Parathyroid adenoma (tissue), 2 donors: ENCODE data around the gene GNPAT.

Experiments
- H2AFZ ChIP-seq: fragments of 300-600 bp; sonication (generic); one replicate; pipeline ENCODE4 v1.7.0; 2017; ENCODE audit warnings: antibody characterized with exemption, mild to moderate bottlenecking
- H3K27ac ChIP-seq: fragments of 300-600 bp; sonication (generic); one replicate; pipeline ENCODE4 v1.7.0; 2017
- H3K27me3 ChIP-seq: fragments of 300-600 bp; sonication (generic); one replicate; pipeline ENCODE4 v1.7.0; 2017; ENCODE audit warnings: low read length; ENCODE audit not compliant: control insufficient read depth, insufficient read depth
- H3K36me3 ChIP-seq: fragments of 300-600 bp; sonication (generic); one replicate; pipeline ENCODE4 v1.7.0; 2017; ENCODE audit warnings: low read length; ENCODE audit not compliant: control insufficient read depth, insufficient read depth
- H3K4me1 ChIP-seq: fragments of 300-600 bp; sonication (generic); one replicate; pipeline ENCODE4 v1.7.0; 2017; ENCODE audit warnings: control low read depth
- H3K4me2 ChIP-seq: fragments of 300-600 bp; sonication (generic); one replicate; pipeline ENCODE4 v1.7.0; 2017; ENCODE audit warnings: low read length
- H3K4me3 ChIP-seq: fragments of 300-600 bp; sonication (generic); one replicate; pipeline ENCODE4 v1.7.0; 2017; ENCODE audit warnings: low read depth, low read length
- H3K79me2 ChIP-seq: fragments of 300-600 bp; sonication (generic); one replicate; pipeline ENCODE4 v1.7.0; 2017; ENCODE audit warnings: control low read depth
- H3K9ac ChIP-seq: fragments of 300-600 bp; sonication (generic); one replicate; pipeline ENCODE4 v1.7.0; 2017; ENCODE audit warnings: mild to moderate bottlenecking
- H3K9me3 ChIP-seq: fragments of 300-600 bp; sonication (generic); one replicate; pipeline ENCODE4 v1.7.0; 2017; ENCODE audit warnings: low read length; ENCODE audit not compliant: control insufficient read depth
- CTCF ChIP-seq: fragments of 300-600 bp; sonication (generic); IDR thresholded peaks from one replicate; pipeline ENCODE4 v1.7.0; 2017; ENCODE audit warnings: antibody characterized with exemption, mild to moderate bottlenecking
- donor health status: primary hyperparathyroidism.

The GNPAT gene

DNA sequence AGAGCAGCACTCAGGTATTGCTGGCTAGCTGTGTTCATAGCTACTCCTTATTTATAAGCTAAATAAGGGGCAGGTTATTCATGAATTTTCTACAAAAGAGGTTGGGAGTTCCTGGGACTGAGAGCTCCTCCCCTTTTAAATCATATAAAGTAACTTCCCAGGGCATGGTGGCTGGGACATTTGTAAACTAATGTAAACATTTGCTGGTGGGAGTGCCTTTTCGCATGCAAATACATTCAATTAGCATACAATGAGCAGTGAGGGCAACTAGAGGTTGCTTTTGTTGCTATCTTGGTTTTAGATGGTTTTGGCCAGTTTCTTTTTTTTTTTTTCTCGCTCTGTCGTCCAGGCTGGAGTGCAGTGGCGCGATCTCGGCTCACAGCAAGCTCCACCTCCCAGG, 43.4 kb downstream of the GNPAT start:
- Histone ChIP-seq H3K9me3 (no peaks in the 10 kb centered on the region), H3K4me3 (no peak overlapping the region), H3K36me3 (no peaks in the 10 kb centered on the region), H2AFZ (no peak overlapping the region), H3K27me3 (no peaks in the 10 kb centered on the region), H3K9ac (no peak overlapping the region), H3K27ac (no peak overlapping the region), H3K4me1 (no peaks in the 10 kb centered on the region), H3K4me2 (no peak overlapping the region), H3K79me2 (no peaks in the 10 kb centered on the region)
- no peak for TF ChIP-seq CTCF

DNA sequence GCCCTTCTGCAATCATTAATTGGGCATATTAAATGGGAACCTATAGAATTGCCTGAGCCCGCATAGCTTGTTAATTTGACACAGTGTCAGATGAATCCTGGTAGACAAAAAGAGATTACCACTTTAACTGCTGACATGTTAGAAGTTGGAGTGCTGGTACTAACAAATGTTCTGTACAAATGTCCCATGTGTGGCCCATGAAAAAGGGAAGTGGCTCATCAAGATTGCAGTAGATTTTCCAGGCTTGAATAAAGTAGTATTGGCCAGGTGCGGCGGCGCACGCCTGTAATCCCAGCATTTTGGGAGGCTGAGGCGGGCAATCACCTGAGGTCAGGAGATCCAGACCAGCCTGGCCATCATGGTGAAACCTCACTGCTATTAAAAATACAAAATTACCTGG, 45.6 kb downstream of the GNPAT start:
- no peaks in the 10 kb centered on the region for H3K4me1 ChIP-seq
- no peak overlapping the region for H3K9ac ChIP-seq
- H3K79me2 ChIP-seq: no peaks in the 10 kb centered on the region
- H3K27me3 ChIP-seq: no peaks in the 10 kb centered on the region
- no peak overlapping the region for H3K27ac ChIP-seq
- H2AFZ ChIP-seq: no peak overlapping the region
- no peak for TF ChIP-seq CTCF
- H3K4me3 ChIP-seq: no peak overlapping the region
- H3K9me3 ChIP-seq: no peaks in the 10 kb centered on the region
- no peaks in the 10 kb centered on the region for H3K36me3 ChIP-seq
- no peak overlapping the region for H3K4me2 ChIP-seq

DNA sequence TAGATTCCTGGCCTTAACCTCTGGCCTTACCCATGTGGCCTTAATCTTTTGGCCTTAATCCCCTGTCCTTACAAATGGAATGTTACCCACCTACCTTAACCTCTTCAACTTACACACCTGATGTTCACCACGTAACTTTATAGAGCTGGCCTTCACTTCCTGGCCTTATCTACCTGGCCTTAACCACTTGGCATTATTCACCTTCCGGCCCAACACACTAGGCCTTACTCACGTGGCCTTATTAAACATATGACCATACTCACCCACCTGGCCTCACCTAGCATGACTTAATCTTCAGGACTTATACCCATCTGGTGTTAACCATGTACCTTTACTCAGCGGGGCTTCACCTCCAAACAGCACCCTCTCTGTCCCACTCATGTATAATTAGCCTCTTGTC, 54.9 kb downstream of the GNPAT start:
- no peaks in the 10 kb centered on the region for H3K36me3 ChIP-seq
- H3K4me2 ChIP-seq: no peak overlapping the region
- H3K27me3 ChIP-seq: no peaks in the 10 kb centered on the region
- no peaks in the 10 kb centered on the region for H3K4me1 ChIP-seq
- no peak overlapping the region for H2AFZ ChIP-seq
- H3K9ac ChIP-seq: no peak overlapping the region
- H3K79me2 ChIP-seq: no peaks in the 10 kb centered on the region
- H3K9me3 ChIP-seq: no peaks in the 10 kb centered on the region
- H3K4me3 ChIP-seq: no peak overlapping the region
- no peak for TF ChIP-seq CTCF
- no peak overlapping the region for H3K27ac ChIP-seq

- Histone ChIP-seq H3K9me3 (no peaks in the 10 kb centered on the region), H3K79me2 (no peaks in the 10 kb centered on the region), H3K27ac (no peak overlapping the region), H3K4me2 (no peak overlapping the region), H2AFZ (no peak overlapping the region), H3K4me3 (no peak overlapping the region), H3K36me3 (no peaks in the 10 kb centered on the region), H3K27me3 (no peaks in the 10 kb centered on the region), H3K9ac (no peak overlapping the region), H3K4me1 (no peaks in the 10 kb centered on the region)
- TF ChIP-seq CTCF: no peak
Measured at GRCh38 chr1:231301990-231302389, 61.0 kb downstream of the GNPAT start.

DNA sequence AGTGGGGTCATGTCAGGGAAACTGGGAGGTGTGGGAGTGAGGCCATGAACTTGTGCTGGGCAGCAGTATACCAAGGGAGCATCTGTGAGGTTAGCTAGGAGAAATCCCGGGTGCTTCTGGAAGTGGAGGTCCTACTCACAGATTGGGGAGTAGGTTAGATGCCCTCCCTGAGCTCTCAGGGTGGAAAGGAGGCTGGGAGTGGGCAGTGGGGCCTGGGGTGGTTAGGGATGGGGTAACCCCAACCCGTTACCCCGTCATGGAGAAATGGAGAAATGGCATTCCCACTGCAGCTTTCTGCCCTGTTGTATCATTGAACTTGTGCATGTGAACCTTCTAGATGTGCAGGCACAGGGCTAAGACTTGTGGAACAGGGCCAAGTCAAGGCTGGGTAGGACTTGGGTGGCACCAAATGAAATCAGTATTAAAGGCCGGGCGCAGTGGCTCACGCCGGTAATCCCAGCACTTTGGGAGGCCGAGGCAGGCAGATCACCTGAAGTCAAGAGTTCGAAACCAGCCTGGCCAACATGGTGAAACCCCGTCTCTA, 69.5 kb downstream of the GNPAT start:
- no peaks in the 10 kb centered on the region for H3K36me3 ChIP-seq
- H3K4me2 ChIP-seq: no peak overlapping the region
- H3K9ac ChIP-seq: no peak overlapping the region
- TF ChIP-seq CTCF: no peak
- no peaks in the 10 kb centered on the region for H3K79me2 ChIP-seq
- no peak overlapping the region for H3K27ac ChIP-seq
- no peak overlapping the region for H3K4me3 ChIP-seq
- no peaks in the 10 kb centered on the region for H3K4me1 ChIP-seq
- H2AFZ ChIP-seq: no peak overlapping the region
- H3K27me3 ChIP-seq: no peaks in the 10 kb centered on the region
- H3K9me3 ChIP-seq: no peaks in the 10 kb centered on the region
